ENCODE measurements around the gene TNFAIP8. TPM values are rescaled to one million over a fixed set of nuclear protein-coding genes. Genes with fewer than 3 reads are reported as not detected.
A peak's percentile ranks its signal among the peaks of the same experiment; 100 is the strongest.

Gene TNFAIP8
- polyA plus RNA-seq, 4 donors, result 8.5 to 12.7 (median 10.9) TPM

DNA sequence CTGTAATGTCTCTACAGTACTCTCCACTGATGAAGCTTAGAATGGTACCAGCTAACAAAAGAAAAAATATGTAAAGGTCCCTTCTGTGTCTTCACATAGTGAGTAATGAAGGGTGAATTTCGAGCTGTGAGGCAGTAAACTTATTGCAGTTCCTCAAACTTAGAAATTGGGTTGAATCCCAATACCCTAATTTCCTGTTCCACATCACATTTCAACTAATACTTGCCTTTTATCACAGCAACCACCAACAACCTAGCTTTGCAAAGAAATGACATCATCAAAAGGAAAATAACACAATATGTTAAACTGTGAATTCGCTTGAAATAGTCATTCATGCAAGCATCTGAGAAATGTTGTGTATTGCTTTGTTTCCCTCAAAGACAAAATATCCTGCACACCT lies 9.4 kb upstream of the TNFAIP8 start:
- WGBS, 3 donors, result 69 to 95% (median 83%) methylated on average over 2 of the region's 2 CpGs

DNA sequence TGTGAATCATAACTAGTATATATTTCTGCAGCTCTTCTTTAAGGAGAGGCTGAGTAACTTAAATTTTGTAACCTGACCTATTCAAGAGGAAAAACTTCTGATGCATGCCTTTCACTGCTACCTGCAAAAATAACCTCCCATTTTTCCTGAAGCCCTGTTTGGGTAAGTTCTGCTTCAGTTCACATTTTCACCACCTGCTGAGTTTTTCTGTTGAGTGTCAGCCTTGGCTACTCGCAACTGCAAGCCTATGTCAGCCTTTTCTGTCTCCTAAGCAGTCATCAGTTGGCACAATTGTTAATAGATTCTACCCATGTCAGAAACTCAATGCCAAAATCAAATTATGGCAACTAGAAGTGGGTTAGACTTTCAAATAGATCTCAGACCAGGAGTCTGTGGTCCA lies 8.2 kb upstream of the TNFAIP8 start:
- FAIRE-seq, result no peak
- Histone ChIP-seq H3K4me3 (ENCODE audit: low read depth in 1 of 3, low read length in 3 of 3) (peak overlapping the region in 1 of 3 donors; percentile 1), H3K27ac (ENCODE audit: low read depth in 1 of 3, low read length in 2 of 3) (no peak overlapping the region), H3K9me3 (ENCODE audit: control insufficient read depth in 2 of 2, insufficient read depth in 1 of 2, low read depth in 1 of 2, low read length in 1 of 2) (no peaks in the 10 kb centered on the region), H3K4me1 (ENCODE audit: control insufficient read depth in 3 of 3, insufficient read depth in 2 of 3, low read depth in 1 of 3, low read length in 2 of 3) (peaks cover 0 to 14% (median 5%) of the 10 kb centered on the region in 3 donors), H3K36me3 (ENCODE audit: control insufficient read depth in 3 of 3, insufficient read depth in 2 of 3, low read depth in 1 of 3, low read length in 3 of 3) (no peaks in the 10 kb centered on the region), H3K27me3 (ENCODE audit: control insufficient read depth in 3 of 3, insufficient read depth in 3 of 3, low read length in 3 of 3) (no peaks in the 10 kb centered on the region)
- WGBS, 3 donors, result 0 to 70% (median 7%) methylated on average over 1 of the region's 1 CpG
- DNase-seq, result no peak

More for the DNA sequence above, 9.4 kb upstream of the TNFAIP8 start:
- Histone ChIP-seq H3K27ac (ENCODE audit: low read depth in 1 of 3, low read length in 2 of 3) (no peak overlapping the region), H3K4me1 (ENCODE audit: control insufficient read depth in 3 of 3, insufficient read depth in 2 of 3, low read depth in 1 of 3, low read length in 2 of 3) (peaks cover 0 to 19% (median 5%) of the 10 kb centered on the region in 3 donors), H3K27me3 (ENCODE audit: control insufficient read depth in 3 of 3, insufficient read depth in 3 of 3, low read length in 3 of 3) (no peaks in the 10 kb centered on the region), H3K36me3 (ENCODE audit: control insufficient read depth in 3 of 3, insufficient read depth in 2 of 3, low read depth in 1 of 3, low read length in 3 of 3) (no peaks in the 10 kb centered on the region), H3K9me3 (ENCODE audit: control insufficient read depth in 2 of 2, insufficient read depth in 1 of 2, low read depth in 1 of 2, low read length in 1 of 2) (no peaks in the 10 kb centered on the region), H3K4me3 (ENCODE audit: low read depth in 1 of 3, low read length in 3 of 3) (no peak overlapping the region)
- FAIRE-seq, result no peak
- no peak for DNase-seq

DNA sequence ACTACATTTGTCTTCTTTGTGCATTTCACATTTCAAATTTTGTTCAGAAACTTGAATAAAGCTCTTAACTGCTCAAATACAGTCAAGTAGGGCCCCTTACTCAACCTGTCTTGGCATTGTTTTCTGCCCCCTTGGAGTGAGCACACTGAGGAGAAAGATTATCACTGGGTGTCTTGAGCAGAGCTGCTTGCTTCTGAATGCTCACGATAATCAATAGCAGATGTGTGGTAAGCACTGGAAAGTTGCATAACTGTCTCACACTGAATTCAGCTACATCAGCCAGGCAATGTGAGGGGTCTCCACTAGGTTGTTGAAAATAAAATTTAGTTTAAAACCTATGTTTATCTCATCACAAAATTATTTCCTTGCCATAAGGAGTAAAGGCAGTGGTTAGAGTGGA lies 7.8 kb upstream of the TNFAIP8 start:
- H3K4me3 ChIP-seq (ENCODE audit: low read depth in 1 of 3, low read length in 3 of 3), result no peak overlapping the region
- no peak for FAIRE-seq
- H3K9me3 ChIP-seq (ENCODE audit: control insufficient read depth in 2 of 2, insufficient read depth in 1 of 2, low read depth in 1 of 2, low read length in 1 of 2), result no peaks in the 10 kb centered on the region
- no peak overlapping the region for H3K27ac ChIP-seq (ENCODE audit: low read depth in 1 of 3, low read length in 2 of 3)
- no peaks in the 10 kb centered on the region for H3K36me3 ChIP-seq (ENCODE audit: control insufficient read depth in 3 of 3, insufficient read depth in 2 of 3, low read depth in 1 of 3, low read length in 3 of 3)
- H3K27me3 ChIP-seq (ENCODE audit: control insufficient read depth in 3 of 3, insufficient read depth in 3 of 3, low read length in 3 of 3), result no peaks in the 10 kb centered on the region
- peaks cover 0 to 10% (median 2%) of the 10 kb centered on the region in 3 donors for H3K4me1 ChIP-seq (ENCODE audit: control insufficient read depth in 3 of 3, insufficient read depth in 2 of 3, low read depth in 1 of 3, low read length in 2 of 3)
- no peak for DNase-seq
- WGBS, 3 donors, result 91 to 97% (median 96%) methylated on average over 1 of the region's 1 CpG

DNA sequence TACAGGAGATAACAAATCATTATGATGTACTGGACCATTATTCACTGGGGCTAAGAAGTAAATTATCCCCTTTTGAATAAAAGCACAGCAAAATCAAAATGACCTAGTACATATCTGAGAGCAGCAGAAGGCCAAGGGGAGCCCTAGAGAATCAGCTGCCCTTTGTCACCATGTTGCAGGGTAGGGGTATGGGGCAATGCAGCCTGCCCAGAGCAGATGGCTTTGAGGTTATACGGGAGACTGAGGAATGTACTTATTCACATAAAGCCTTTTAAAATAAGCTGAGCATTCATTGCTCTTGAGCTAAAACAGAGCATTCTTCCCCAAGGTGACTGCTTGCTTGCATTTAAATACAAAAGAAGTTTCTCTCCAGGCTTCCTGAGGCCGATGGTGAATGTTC lies 2.6 kb upstream of the TNFAIP8 start:
- 61 to 76% (median 73%) methylated on average over 2 of the region's 2 CpGs for WGBS, 3 donors
- Histone ChIP-seq H3K27ac (ENCODE audit: low read depth in 1 of 3, low read length in 2 of 3) (no peak overlapping the region), H3K4me1 (ENCODE audit: control insufficient read depth in 3 of 3, insufficient read depth in 2 of 3, low read depth in 1 of 3, low read length in 2 of 3) (peaks cover 0 to 9% (median 0%) of the 10 kb centered on the region in 3 donors), H3K4me3 (ENCODE audit: low read depth in 1 of 3, low read length in 3 of 3) (no peak overlapping the region), H3K9me3 (ENCODE audit: control insufficient read depth in 2 of 2, insufficient read depth in 1 of 2, low read depth in 1 of 2, low read length in 1 of 2) (no peaks in the 10 kb centered on the region), H3K36me3 (ENCODE audit: control insufficient read depth in 3 of 3, insufficient read depth in 2 of 3, low read depth in 1 of 3, low read length in 3 of 3) (no peaks in the 10 kb centered on the region), H3K27me3 (ENCODE audit: control insufficient read depth in 3 of 3, insufficient read depth in 3 of 3, low read length in 3 of 3) (peaks cover 0 to 15% (median 0%) of the 10 kb centered on the region in 3 donors)
- no peak for DNase-seq
- no peak for FAIRE-seq

DNA sequence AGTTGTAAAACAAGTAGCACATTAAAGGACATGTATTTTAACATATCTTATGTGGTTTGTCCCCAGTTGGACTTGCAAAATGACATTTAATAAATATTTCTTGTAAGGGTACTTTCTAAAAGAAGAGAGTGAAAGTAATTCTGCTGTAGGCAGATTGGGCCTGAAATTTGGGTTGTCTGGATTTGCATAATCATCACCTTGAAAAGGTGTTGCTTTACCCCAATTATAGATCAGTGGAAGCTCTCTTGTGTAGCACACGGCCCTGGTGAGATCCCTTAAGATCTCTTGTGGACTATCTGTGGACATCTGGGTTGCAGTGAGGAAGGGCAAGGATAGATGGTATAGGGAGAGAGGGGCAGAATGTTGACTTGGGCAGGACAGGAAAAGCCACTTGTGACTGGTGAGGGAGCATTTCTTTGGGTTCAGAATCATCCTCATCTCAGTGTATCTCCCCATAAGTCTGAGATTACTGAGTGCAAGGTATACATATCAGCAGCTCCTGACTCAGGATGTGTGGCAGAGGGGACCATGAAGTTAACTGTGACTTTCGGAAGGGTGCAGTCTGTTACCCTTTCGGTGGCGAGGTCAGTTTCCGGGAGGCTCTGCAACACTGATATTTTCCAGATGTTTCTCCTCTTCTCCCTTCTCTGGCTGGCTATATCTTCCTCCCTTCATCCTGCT lies 2.0 kb upstream of the TNFAIP8 start:
- WGBS, 3 donors, result 74 to 80% (median 77%) methylated on average over 5 of the region's 5 CpGs
- peak overlapping the region in 1 of 3 donors; percentile 37 for H3K27ac ChIP-seq (ENCODE audit: low read depth in 1 of 3, low read length in 2 of 3)

DNA sequence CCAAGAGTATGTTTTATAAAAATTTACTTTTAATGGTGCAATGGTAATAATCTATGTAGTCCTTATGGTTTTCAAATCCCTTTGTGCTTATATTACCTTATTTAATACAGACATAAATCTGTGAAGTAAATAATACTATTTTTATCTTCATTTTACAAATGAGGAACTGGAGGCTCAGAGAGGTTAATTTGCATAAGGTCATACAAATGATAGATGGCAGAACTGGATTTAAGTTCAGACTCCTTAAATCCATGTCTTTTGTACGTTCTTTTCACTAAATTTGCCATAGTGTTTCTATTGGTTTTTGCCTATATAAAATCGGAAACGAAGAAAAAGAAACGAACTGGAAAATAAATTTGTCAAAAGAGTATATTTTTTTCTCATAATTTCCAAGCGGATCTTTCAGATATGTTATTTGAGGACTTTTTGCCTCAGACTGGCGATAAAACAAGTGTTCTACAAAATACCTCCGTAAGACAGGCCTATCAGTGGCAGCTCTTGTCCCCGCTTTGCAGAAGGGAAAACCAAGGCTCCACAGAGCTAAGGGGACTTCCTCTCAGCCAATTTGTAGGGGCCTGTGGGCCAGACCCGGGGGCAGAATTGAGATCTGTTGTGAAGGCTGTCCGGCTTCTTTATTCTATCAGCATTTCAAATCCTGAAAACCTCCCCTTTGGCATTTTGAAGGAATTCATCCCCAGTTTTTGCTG lies 1.1 kb upstream of the TNFAIP8 start:
- Histone ChIP-seq H3K9me3 (ENCODE audit: control insufficient read depth in 2 of 2, insufficient read depth in 1 of 2, low read depth in 1 of 2, low read length in 1 of 2) (no peaks in the 10 kb centered on the region), H3K36me3 (ENCODE audit: control insufficient read depth in 3 of 3, insufficient read depth in 2 of 3, low read depth in 1 of 3, low read length in 3 of 3) (no peaks in the 10 kb centered on the region), H3K27ac (ENCODE audit: low read depth in 1 of 3, low read length in 2 of 3) (peak overlapping the region in 1 of 3 donors; percentile 69), H3K4me3 (ENCODE audit: low read depth in 1 of 3, low read length in 3 of 3) (no peak overlapping the region), H3K4me1 (ENCODE audit: control insufficient read depth in 3 of 3, insufficient read depth in 2 of 3, low read depth in 1 of 3, low read length in 2 of 3) (peaks cover 0 to 12% (median 0%) of the 10 kb centered on the region in 3 donors), H3K27me3 (ENCODE audit: control insufficient read depth in 3 of 3, insufficient read depth in 3 of 3, low read length in 3 of 3) (peaks cover 0 to 15% (median 0%) of the 10 kb centered on the region in 3 donors)
- 78 to 96% (median 88%) methylated on average over 10 of the region's 10 CpGs for WGBS, 3 donors
- no peak for FAIRE-seq
- no peak for DNase-seq

More for the DNA sequence above, 2.0 kb upstream of the TNFAIP8 start:
- peaks cover 0 to 11% (median 0%) of the 10 kb centered on the region in 3 donors for H3K4me1 ChIP-seq (ENCODE audit: control insufficient read depth in 3 of 3, insufficient read depth in 2 of 3, low read depth in 1 of 3, low read length in 2 of 3)
- no peak for DNase-seq
- FAIRE-seq, result no peak
- peaks cover 0 to 15% (median 0%) of the 10 kb centered on the region in 3 donors for H3K27me3 ChIP-seq (ENCODE audit: control insufficient read depth in 3 of 3, insufficient read depth in 3 of 3, low read length in 3 of 3)
- H3K4me3 ChIP-seq (ENCODE audit: low read depth in 1 of 3, low read length in 3 of 3), result no peak overlapping the region
- no peaks in the 10 kb centered on the region for H3K9me3 ChIP-seq (ENCODE audit: control insufficient read depth in 2 of 2, insufficient read depth in 1 of 2, low read depth in 1 of 2, low read length in 1 of 2)
- H3K36me3 ChIP-seq (ENCODE audit: control insufficient read depth in 3 of 3, insufficient read depth in 2 of 3, low read depth in 1 of 3, low read length in 3 of 3), result no peaks in the 10 kb centered on the region

DNA sequence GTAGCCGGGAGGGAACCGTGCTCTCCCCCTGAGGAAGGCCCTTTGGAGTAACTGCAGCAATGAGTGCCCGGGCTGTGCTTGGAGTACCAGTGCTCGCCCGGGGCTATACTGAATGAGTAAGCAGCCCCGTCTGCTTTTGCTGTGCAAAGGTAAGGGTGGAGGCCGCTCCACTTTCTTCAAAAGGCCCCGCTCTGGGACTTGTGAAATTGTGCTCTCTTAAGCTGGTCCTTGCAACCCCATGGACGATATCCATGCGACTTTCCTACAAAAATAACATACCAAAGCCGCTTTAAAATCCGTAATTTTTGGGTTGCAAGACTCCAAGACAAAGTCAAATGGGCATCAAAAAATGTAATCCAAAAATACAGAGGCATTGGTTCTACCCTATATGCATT lies 578 bp upstream of the TNFAIP8 start:
- Histone ChIP-seq H3K27me3 (ENCODE audit: control insufficient read depth in 3 of 3, insufficient read depth in 3 of 3, low read length in 3 of 3) (peaks cover 0 to 15% (median 0%) of the 10 kb centered on the region in 3 donors), H3K4me1 (ENCODE audit: control insufficient read depth in 3 of 3, insufficient read depth in 2 of 3, low read depth in 1 of 3, low read length in 2 of 3) (peaks cover 0 to 16% (median 0%) of the 10 kb centered on the region in 3 donors), H3K36me3 (ENCODE audit: control insufficient read depth in 3 of 3, insufficient read depth in 2 of 3, low read depth in 1 of 3, low read length in 3 of 3) (no peaks in the 10 kb centered on the region), H3K27ac (ENCODE audit: low read depth in 1 of 3, low read length in 2 of 3) (peak overlapping the region in 1 of 3 donors; percentile 84), H3K9me3 (ENCODE audit: control insufficient read depth in 2 of 2, insufficient read depth in 1 of 2, low read depth in 1 of 2, low read length in 1 of 2) (no peaks in the 10 kb centered on the region), H3K4me3 (ENCODE audit: low read depth in 1 of 3, low read length in 3 of 3) (peak overlapping the region; percentile 40 to 61 (median 58))
- 54 to 64% (median 59%) methylated on average over 12 of the region's 12 CpGs for WGBS, 3 donors
- FAIRE-seq, result no peak
- DNase-seq, result no peak

DNA sequence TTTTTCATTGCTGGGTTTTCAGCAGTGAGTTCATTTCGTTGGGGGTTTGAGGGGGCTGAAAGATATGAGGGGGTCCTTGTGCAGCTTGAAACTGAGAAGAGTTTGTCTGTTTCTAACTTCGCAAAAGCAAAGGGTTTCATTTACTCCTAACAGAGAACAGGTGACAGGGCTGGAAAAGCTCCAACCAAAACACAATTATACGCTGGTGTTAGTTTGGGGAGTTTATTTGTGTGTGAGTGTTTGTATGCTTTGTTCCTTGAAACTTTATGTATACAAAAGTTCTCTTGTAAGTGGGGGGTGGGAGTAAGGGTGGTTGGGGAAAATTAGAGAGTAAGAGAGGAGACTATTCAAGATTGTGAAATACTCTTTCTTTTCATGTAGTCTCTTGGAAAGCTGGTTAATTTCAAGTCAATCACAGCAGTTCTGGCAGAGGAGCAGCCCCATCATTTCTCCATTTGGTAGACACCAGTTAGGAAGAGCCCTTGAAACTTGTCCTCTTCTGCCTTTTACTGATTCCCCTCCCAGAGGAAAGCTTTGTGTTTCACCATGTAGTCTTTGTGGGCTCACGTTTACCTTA lies 881 bp downstream of the TNFAIP8 start:
- no peak for FAIRE-seq

More for the DNA sequence above, 881 bp downstream of the TNFAIP8 start:
- no peak for DNase-seq
- WGBS, 3 donors, result 29 to 46% (median 33%) methylated on average over 4 of the region's 4 CpGs
- Histone ChIP-seq H3K27ac (ENCODE audit: low read depth in 1 of 3, low read length in 2 of 3) (peak overlapping the region in 1 of 3 donors; percentile 84), H3K4me3 (ENCODE audit: low read depth in 1 of 3, low read length in 3 of 3) (peak overlapping the region in 2 of 3 donors; percentile 58 to 61), H3K27me3 (ENCODE audit: control insufficient read depth in 3 of 3, insufficient read depth in 3 of 3, low read length in 3 of 3) (peaks cover 0 to 15% (median 0%) of the 10 kb centered on the region in 3 donors), H3K9me3 (ENCODE audit: control insufficient read depth in 2 of 2, insufficient read depth in 1 of 2, low read depth in 1 of 2, low read length in 1 of 2) (no peaks in the 10 kb centered on the region), H3K36me3 (ENCODE audit: control insufficient read depth in 3 of 3, insufficient read depth in 2 of 3, low read depth in 1 of 3, low read length in 3 of 3) (no peaks in the 10 kb centered on the region), H3K4me1 (ENCODE audit: control insufficient read depth in 3 of 3, insufficient read depth in 2 of 3, low read depth in 1 of 3, low read length in 2 of 3) (peaks cover 0 to 25% (median 0%) of the 10 kb centered on the region in 3 donors)
